ENCODE results near the gene CYYR1.

The CYYR1 gene

GRCh38 chr21:26448751-26449150 is 124.3 kb downstream of the CYYR1 start:
- no peaks in the 10 kb centered on the region for H3K4me1 ChIP-seq (ENCODE audit: control insufficient read depth, insufficient read depth, low read length)
- ChIA-PET CTCF (no interaction called here), POLR2A (no interaction called here)
- TF ChIP-seq SALL2 (tag by site-specific recombination; IDR thresholded peaks at IDR 0.05; ENCODE audit: borderline replicate concordance) (no peak), IKZF3 (tag by site-specific recombination; IDR thresholded peaks at IDR 0.05) (no peak), GFI1B (tag by site-specific recombination; IDR thresholded peaks at IDR 0.05) (no peak), ZNF449 (tag by site-specific recombination; IDR thresholded peaks at IDR 0.05) (no peak), MEIS1 (CRISPR knock-in tag; IDR thresholded peaks at IDR 0.05; ENCODE audit: borderline replicate concordance) (no peak), RBAK (tag by site-specific recombination; IDR thresholded peaks at IDR 0.05) (no peak), ZNF654 (tag by site-specific recombination; IDR thresholded peaks at IDR 0.05; ENCODE audit: low read depth) (no peak), ZNF416 (tag by site-specific recombination; IDR thresholded peaks at IDR 0.05) (no peak), CTCF (tag by site-specific recombination; IDR thresholded peaks at IDR 0.05) (no peak), KLF10 (tag by site-specific recombination; IDR thresholded peaks at IDR 0.05) (no peak), ZNF514 (tag by site-specific recombination; IDR thresholded peaks at IDR 0.05) (no peak), ZNF169 (tag by site-specific recombination; IDR thresholded peaks at IDR 0.05) (no peak), ZNF660 (tag by site-specific recombination; IDR thresholded peaks at IDR 0.05) (no peak)
- H3K27ac ChIP-seq (ENCODE audit: extremely low read depth, low read depth, low read length), result no peak overlapping the region
- no peak overlapping the region for H3K4me3 ChIP-seq (ENCODE audit: low read depth, low read length)
- H3K9me3 ChIP-seq (ENCODE audit: control insufficient read depth, insufficient read depth, low read depth, low read length), result no peaks in the 10 kb centered on the region
- no peaks in the 10 kb centered on the region for H3K36me3 ChIP-seq (ENCODE audit: control insufficient read depth in 2 of 2, insufficient read depth in 1 of 2, low read length in 2 of 2)

GRCh38 chr21:26447932-26448475 is 125.1 kb downstream of the CYYR1 start:
- Histone ChIP-seq H3K36me3 (ENCODE audit: control insufficient read depth in 2 of 2, insufficient read depth in 1 of 2, low read length in 2 of 2) (no peaks in the 10 kb centered on the region), H3K4me3 (ENCODE audit: low read depth, low read length) (no peak overlapping the region), H3K4me1 (ENCODE audit: control insufficient read depth, insufficient read depth, low read length) (no peaks in the 10 kb centered on the region), H3K9me3 (ENCODE audit: control insufficient read depth, insufficient read depth, low read depth, low read length) (no peaks in the 10 kb centered on the region), H3K27ac (ENCODE audit: extremely low read depth, low read depth, low read length) (no peak overlapping the region)
- ChIA-PET CTCF (interaction anchor here (0.6 kb wide), 1 partner anchor 327 kb away, joined by 3 read pairs; no protein-coding TSS in a partner anchor), POLR2A (no interaction called here)
- no peak for TF ChIP-seq ZSCAN30 (tag by site-specific recombination; IDR thresholded peaks at IDR 0.05)
- no peak for TF ChIP-seq ZNF624 (tag by site-specific recombination; IDR thresholded peaks at IDR 0.05)
- no peak for TF ChIP-seq ZBTB11 (tag by site-specific recombination; conservative IDR thresholded peaks at IDR 0.05; ENCODE audit: low read depth)

- Histone ChIP-seq H3K9me3 (ENCODE audit: control insufficient read depth, insufficient read depth, low read depth, low read length) (no peaks in the 10 kb centered on the region), H3K36me3 (ENCODE audit: control insufficient read depth in 2 of 2, insufficient read depth in 1 of 2, low read length in 2 of 2) (no peaks in the 10 kb centered on the region), H3K27ac (ENCODE audit: extremely low read depth, low read depth, low read length) (no peak overlapping the region), H3K4me1 (ENCODE audit: control insufficient read depth, insufficient read depth, low read length) (no peaks in the 10 kb centered on the region), H3K4me3 (ENCODE audit: low read depth, low read length) (no peak overlapping the region)
- no peak for TF ChIP-seq ZNF416 (tag by site-specific recombination; IDR thresholded peaks at IDR 0.05)
- no peak for TF ChIP-seq ZNF366 (tag by site-specific recombination; conservative IDR thresholded peaks at IDR 0.05)
- TF ChIP-seq ZNF362 (tag by site-specific recombination; IDR thresholded peaks at IDR 0.05), result no peak
- TF ChIP-seq ZNF837 (tag by site-specific recombination; IDR thresholded peaks at IDR 0.05), result no peak
- TF ChIP-seq ZNF121 (tag by site-specific recombination; IDR thresholded peaks at IDR 0.05), result no peak
- ChIA-PET POLR2A (no interaction called here), CTCF (interaction anchor here (1.0 kb wide), 1 partner anchor 12 kb away, joined by 3 read pairs; no protein-coding TSS in a partner anchor)
These were observed 127.6 kb downstream of the CYYR1 start for GRCh38 chr21:26445440-26445839.
